Stimulated activated naive B cell treated with anti-CD40 and anti-IgM and Interleukin-4, amounts not matched to agents 10 μg/mL and 1 μg/mL and 100 μg/mL, for 72 hours (primary cell): ENCODE data around the gene HEBP1.

Experiments
- ATAC-seq, 2 donors: fragments of 150-1000 bp; cut with Tn5 transposase; replicated peaks; 2 replicates each; pipeline ENCODE4 v1.10.0; 2021; ENCODE audit warnings: moderate library complexity in 1 of 2
- DNase-seq: peaks from one replicate; pipeline ENCODE4 v3.0.0; 2021
- H3K27ac Mint-ChIP-seq: one replicate; pipeline ENCODE4 v1.8.0; 2022; ENCODE audit warnings: mild to moderate bottlenecking, mixed read lengths
- H3K27me3 Mint-ChIP-seq, 2 donors: one replicate each; pipeline ENCODE4 v1.8.0; 2022; ENCODE audit warnings: mixed read lengths in 2 of 2
- H3K36me3 Mint-ChIP-seq, 2 donors: one replicate each; pipeline ENCODE4 v1.8.0; 2022; ENCODE audit warnings: mixed read lengths in 2 of 2, mild to moderate bottlenecking in 1 of 2
- H3K4me1 Mint-ChIP-seq, 2 donors: one replicate each; pipeline ENCODE4 v1.8.0; 2022; ENCODE audit warnings: mixed read lengths in 2 of 2, mild to moderate bottlenecking in 1 of 2
- H3K4me3 Mint-ChIP-seq, 2 donors: one replicate each; pipeline ENCODE4 v1.8.0; 2022; ENCODE audit warnings: mild to moderate bottlenecking in 2 of 2, mixed read lengths in 2 of 2, moderate library complexity in 1 of 2
- H3K9me3 Mint-ChIP-seq, 2 donors: one replicate each; pipeline ENCODE4 v1.8.0; 2022; ENCODE audit warnings: mixed read lengths in 2 of 2, mild to moderate bottlenecking in 1 of 2

Gene HEBP1

GRCh38 chr12:13032164-13032563 is 32.1 kb upstream of the HEBP1 start:
- no peaks in the 10 kb centered on the region for H3K4me1 Mint-ChIP-seq
- ATAC-seq (no peak), DNase-seq (no peak)
- no peaks in the 10 kb centered on the region for H3K9me3 Mint-ChIP-seq
- no peak overlapping the region for H3K4me3 Mint-ChIP-seq
- H3K36me3 Mint-ChIP-seq = no peaks in the 10 kb centered on the region
- no peak overlapping the region for H3K27ac Mint-ChIP-seq
- no peaks in the 10 kb centered on the region for H3K27me3 Mint-ChIP-seq

DNA sequence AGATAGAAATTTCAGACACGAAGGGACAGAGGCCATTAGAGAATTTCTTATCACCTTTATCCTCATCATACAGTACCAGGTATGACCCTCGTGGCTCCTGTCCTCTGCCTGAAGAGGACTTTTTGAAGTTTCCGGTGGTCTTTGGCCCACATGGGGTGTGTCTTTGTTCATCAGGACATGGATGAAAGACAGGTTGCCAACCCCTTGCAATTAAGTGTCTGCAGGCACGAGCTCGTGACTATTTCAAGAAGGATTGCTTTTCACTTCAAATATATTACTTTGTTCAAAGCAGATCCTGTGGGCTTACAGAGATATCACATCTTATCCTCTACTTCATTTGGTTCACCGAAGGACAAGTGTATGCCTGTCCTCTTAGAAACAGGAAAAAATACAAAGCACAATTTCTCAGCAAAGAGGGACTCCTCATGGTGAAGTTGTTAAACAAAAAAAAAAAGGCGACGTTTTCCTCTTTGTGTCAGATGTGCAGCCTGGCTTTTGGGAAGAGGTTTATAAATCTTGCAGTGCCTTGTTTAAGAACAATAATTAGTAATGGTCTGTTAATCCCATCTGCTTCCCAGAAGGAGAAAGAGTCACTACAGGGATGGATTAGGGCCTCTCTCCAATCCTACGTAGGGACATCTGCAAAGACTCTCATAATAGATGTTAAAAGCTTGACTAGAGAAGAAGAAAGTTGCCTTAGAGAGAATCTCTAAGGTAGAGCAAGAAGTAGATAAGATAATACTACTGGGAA is 30.7 kb upstream of the HEBP1 start:
- no peaks in the 10 kb centered on the region for H3K36me3 Mint-ChIP-seq
- H3K27me3 Mint-ChIP-seq = peaks cover 0 to 6% of the 10 kb centered on the region in 2 donors
- H3K27ac Mint-ChIP-seq = no peak overlapping the region
- ATAC-seq (no peak), DNase-seq (no peak)
- H3K4me1 Mint-ChIP-seq = no peaks in the 10 kb centered on the region
- H3K4me3 Mint-ChIP-seq = no peak overlapping the region
- H3K9me3 Mint-ChIP-seq = no peaks in the 10 kb centered on the region

- no peaks in the 10 kb centered on the region for H3K9me3 Mint-ChIP-seq
- no peak overlapping the region for H3K4me3 Mint-ChIP-seq
- peaks cover 0 to 8% of the 10 kb centered on the region in 2 donors for H3K27me3 Mint-ChIP-seq
- no peaks in the 10 kb centered on the region for H3K4me1 Mint-ChIP-seq
- no peak for ATAC-seq
- no peaks in the 10 kb centered on the region for H3K36me3 Mint-ChIP-seq
- no peak for DNase-seq
- H3K27ac Mint-ChIP-seq = no peak overlapping the region
Measured at GRCh38 chr12:13028825-13029570, 28.9 kb upstream of the HEBP1 start.

DNA sequence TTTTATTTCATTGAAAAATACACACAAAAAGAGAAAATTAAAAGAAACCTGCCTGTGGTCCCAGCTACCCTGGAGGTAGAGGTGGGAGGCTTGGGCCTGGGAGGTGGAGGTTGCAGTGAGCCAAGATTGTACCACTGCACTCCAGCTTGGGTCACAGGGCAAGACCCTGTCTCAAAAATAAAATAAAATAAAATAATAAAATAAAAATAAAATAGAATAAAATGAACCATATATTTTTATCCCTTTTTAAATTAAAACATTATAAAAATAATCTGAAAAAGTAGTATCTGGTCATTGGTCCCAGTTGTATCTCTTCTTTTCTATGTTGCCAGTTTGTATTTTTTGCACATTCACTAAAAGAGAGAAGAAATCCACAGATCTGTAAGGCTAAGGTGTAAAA is 27.4 kb upstream of the HEBP1 start:
- no peak overlapping the region for H3K27ac Mint-ChIP-seq

DNA sequence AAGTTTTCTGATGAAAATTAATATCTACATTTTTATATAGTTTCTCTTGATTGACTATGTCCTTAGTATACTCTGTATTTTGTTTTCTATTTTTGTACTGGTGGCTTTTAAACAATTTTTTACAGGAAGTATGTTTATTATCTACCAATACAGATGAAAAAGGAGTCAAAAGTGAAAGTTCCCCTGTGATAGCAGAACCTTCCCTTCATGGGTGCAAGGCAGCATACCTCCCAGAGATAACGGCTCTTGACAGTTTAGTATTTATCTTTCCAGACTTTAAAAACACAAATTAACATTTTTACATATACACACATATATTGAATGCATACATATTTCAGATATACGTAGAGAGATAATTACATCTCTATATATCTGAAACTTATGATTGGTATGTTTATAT is 27.0 kb upstream of the HEBP1 start:
- Mint-ChIP-seq H3K4me1 (no peaks in the 10 kb centered on the region), H3K36me3 (no peaks in the 10 kb centered on the region), H3K27me3 (peaks cover 0 to 8% of the 10 kb centered on the region in 2 donors), H3K4me3 (no peak overlapping the region), H3K27ac (no peak overlapping the region), H3K9me3 (no peaks in the 10 kb centered on the region)
- DNase-seq (no peak), ATAC-seq (no peak)

More for the DNA sequence above, 27.4 kb upstream of the HEBP1 start:
- DNase-seq (no peak), ATAC-seq (no peak)
- Mint-ChIP-seq H3K4me1 (no peaks in the 10 kb centered on the region), H3K27me3 (peaks cover 0 to 8% of the 10 kb centered on the region in 2 donors), H3K36me3 (no peaks in the 10 kb centered on the region), H3K4me3 (no peak overlapping the region), H3K9me3 (no peaks in the 10 kb centered on the region)

GRCh38 chr12:13026286-13026685 is 26.2 kb upstream of the HEBP1 start:
- peaks cover 0 to 8% of the 10 kb centered on the region in 2 donors for H3K27me3 Mint-ChIP-seq
- ATAC-seq = no peak
- no peak for DNase-seq
- no peaks in the 10 kb centered on the region for H3K4me1 Mint-ChIP-seq
- H3K27ac Mint-ChIP-seq = no peak overlapping the region
- no peak overlapping the region for H3K4me3 Mint-ChIP-seq
- H3K36me3 Mint-ChIP-seq = no peaks in the 10 kb centered on the region
- no peaks in the 10 kb centered on the region for H3K9me3 Mint-ChIP-seq

DNA sequence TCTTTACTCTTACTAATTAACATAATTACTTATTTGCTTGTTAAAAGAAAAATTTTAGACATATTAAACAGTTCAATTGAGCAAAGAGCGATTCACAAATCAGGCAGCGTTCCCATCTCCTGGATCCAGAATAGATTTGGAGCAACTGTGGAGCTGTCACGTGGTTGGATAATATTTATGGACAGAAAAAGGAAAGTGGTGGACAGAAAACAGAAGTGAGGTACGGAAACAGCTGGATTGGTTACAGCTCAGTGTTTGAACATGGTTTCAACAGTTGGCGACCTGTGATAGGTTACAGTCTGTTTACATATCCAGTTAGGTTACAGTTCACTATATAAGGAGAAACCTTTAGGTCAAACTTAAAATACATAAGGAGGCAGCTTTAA is 24.5 kb upstream of the HEBP1 start:
- no peaks in the 10 kb centered on the region for H3K9me3 Mint-ChIP-seq
- ATAC-seq = no peak

GRCh38 chr12:13023811-13024530 is 23.9 kb upstream of the HEBP1 start:
- peak; percentile 51 to 64 for ATAC-seq
- no peaks in the 10 kb centered on the region for H3K4me1 Mint-ChIP-seq
- H3K27ac Mint-ChIP-seq = no peak overlapping the region
- no peak overlapping the region for H3K4me3 Mint-ChIP-seq
- H3K36me3 Mint-ChIP-seq = no peaks in the 10 kb centered on the region
- H3K9me3 Mint-ChIP-seq = no peaks in the 10 kb centered on the region
- no peak for DNase-seq
- H3K27me3 Mint-ChIP-seq = peaks cover 5 to 8% of the 10 kb centered on the region in 2 donors

More for the DNA sequence above, 24.5 kb upstream of the HEBP1 start:
- Mint-ChIP-seq H3K36me3 (no peaks in the 10 kb centered on the region), H3K27ac (no peak overlapping the region), H3K27me3 (peaks cover 4 to 8% of the 10 kb centered on the region in 2 donors), H3K4me1 (no peaks in the 10 kb centered on the region), H3K4me3 (no peak overlapping the region)
- DNase-seq = no peak

DNA sequence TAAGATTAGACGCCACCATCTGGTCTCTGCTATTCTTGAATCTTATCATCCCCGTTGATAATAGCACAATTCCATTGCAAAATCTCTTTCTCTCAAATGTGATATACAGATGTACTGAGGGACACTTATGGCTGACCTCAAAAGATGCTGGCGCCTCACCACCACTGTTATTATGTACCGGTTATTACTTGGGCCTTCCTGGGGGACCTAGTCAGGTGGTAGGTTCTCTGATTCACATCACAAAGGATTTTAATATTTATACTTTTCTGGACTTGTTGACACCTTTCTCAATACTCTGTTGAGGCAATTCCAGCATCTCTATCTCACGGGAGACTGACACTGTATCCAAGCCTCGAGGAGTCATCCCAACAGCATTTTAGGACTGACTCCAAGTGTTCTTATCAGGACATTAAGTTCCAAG is 22.8 kb upstream of the HEBP1 start:
- H3K4me1 Mint-ChIP-seq = no peaks in the 10 kb centered on the region
- H3K4me3 Mint-ChIP-seq = no peak overlapping the region
- H3K36me3 Mint-ChIP-seq = no peaks in the 10 kb centered on the region
- peaks cover 5 to 8% of the 10 kb centered on the region in 2 donors for H3K27me3 Mint-ChIP-seq
- H3K9me3 Mint-ChIP-seq = no peaks in the 10 kb centered on the region
- DNase-seq = no peak
- ATAC-seq = no peak
- H3K27ac Mint-ChIP-seq = no peak overlapping the region

GRCh38 chr12:13011098-13011497 is 11.0 kb upstream of the HEBP1 start:
- no peak for ATAC-seq
- no peak overlapping the region for H3K27ac Mint-ChIP-seq
- no peaks in the 10 kb centered on the region for H3K9me3 Mint-ChIP-seq
- H3K36me3 Mint-ChIP-seq = no peaks in the 10 kb centered on the region
- DNase-seq = no peak
- H3K27me3 Mint-ChIP-seq = peaks cover 0 to 9% of the 10 kb centered on the region in 2 donors
- H3K4me1 Mint-ChIP-seq = no peaks in the 10 kb centered on the region
- H3K4me3 Mint-ChIP-seq = no peak overlapping the region

DNA sequence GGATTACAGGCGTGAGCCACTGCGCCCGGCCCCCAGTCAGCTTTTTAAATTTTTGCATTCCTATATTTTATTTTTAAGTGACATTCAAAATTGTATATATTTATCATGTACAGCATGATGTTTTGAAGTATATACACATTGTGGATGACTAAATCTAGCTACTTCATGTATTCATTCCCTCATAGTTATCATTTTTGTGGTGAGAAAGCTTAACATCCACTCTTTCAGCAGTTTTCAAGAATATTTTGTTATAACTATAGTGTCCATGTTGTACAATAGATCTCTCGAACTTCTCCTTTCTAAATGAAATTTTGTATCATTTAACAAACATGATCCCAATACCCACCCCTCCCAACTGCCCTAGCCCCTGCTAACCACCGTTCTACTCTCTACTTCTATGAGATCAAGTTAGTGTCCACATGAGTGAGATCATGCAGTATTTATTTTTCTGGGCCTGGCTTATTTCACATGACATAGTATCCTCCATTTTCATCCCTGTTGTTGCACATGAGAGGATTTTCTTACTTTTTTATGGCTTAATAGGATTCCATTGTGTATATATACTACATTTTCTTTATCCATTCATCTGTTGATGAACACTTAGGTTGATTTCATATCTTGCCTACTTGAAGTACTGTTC is 8.8 kb upstream of the HEBP1 start:
- ATAC-seq = no peak
- H3K9me3 Mint-ChIP-seq = no peaks in the 10 kb centered on the region
- H3K27me3 Mint-ChIP-seq = no peaks in the 10 kb centered on the region
- H3K4me1 Mint-ChIP-seq = no peaks in the 10 kb centered on the region
- no peak for DNase-seq
- no peak overlapping the region for H3K27ac Mint-ChIP-seq
- H3K36me3 Mint-ChIP-seq = no peaks in the 10 kb centered on the region
- no peak overlapping the region for H3K4me3 Mint-ChIP-seq

GRCh38 chr12:13007496-13008233 is 7.6 kb upstream of the HEBP1 start:
- ATAC-seq = no peak
- peaks cover 0 to 1% of the 10 kb centered on the region in 2 donors for H3K27me3 Mint-ChIP-seq

DNA sequence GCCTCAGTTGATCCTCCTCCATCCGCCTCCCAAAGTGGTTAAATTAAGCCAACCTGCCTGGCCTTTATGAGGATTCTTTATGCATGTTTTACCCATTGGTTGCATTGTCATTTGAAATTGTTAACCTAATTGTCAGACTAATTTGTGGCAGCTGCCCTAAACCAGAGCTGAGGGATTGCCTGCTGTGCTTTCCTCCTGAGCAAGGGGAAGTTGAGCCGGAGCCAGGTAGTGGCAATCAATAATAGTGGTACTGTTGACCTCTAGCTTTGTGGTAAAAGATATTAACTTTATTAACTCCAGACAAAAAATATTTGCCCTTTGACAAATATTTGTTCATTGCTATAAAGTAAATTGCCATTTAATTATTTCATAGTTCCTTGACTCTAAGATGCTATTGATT is 5.6 kb upstream of the HEBP1 start:
- H3K9me3 Mint-ChIP-seq = no peaks in the 10 kb centered on the region
- DNase-seq (no peak), ATAC-seq (no peak)
- H3K36me3 Mint-ChIP-seq = no peaks in the 10 kb centered on the region
- H3K27ac Mint-ChIP-seq = no peak overlapping the region
- peaks cover 0 to 12% of the 10 kb centered on the region in 2 donors for H3K27me3 Mint-ChIP-seq
- H3K4me1 Mint-ChIP-seq = peaks cover 7 to 15% of the 10 kb centered on the region in 2 donors
- H3K4me3 Mint-ChIP-seq = no peak overlapping the region

More at GRCh38 chr12:13007496-13008233, 7.6 kb upstream of the HEBP1 start:
- DNase-seq = no peak
- Mint-ChIP-seq H3K4me3 (no peak overlapping the region), H3K27ac (no peak overlapping the region), H3K9me3 (no peaks in the 10 kb centered on the region), H3K36me3 (no peaks in the 10 kb centered on the region), H3K4me1 (no peaks in the 10 kb centered on the region)

DNA sequence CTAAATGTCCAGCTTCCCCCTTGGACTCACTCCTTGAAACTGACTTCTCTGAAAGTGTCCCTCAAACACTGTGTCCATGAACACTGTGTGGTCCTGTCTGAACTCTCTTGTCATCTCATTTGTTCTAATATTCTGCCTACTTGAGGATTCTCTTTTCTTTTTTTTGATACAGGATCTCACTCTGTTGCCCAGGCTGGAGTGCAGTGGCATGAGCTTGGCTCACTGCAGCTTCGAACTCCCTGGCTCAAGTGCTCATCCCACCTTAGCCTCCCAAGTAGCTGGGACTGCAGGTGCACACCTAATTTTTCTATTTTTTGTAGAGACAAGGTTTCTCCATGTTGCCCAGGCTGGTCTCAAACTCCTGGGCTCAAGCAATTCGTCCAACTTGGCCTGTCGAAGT is 4.9 kb upstream of the HEBP1 start:
- H3K27me3 Mint-ChIP-seq = peaks cover 0 to 12% of the 10 kb centered on the region in 2 donors
- no peaks in the 10 kb centered on the region for H3K9me3 Mint-ChIP-seq
- no peak overlapping the region for H3K4me3 Mint-ChIP-seq
- no peaks in the 10 kb centered on the region for H3K36me3 Mint-ChIP-seq
- DNase-seq (no peak), ATAC-seq (no peak)
- no peak overlapping the region for H3K27ac Mint-ChIP-seq
- peaks cover 9 to 17% of the 10 kb centered on the region in 2 donors for H3K4me1 Mint-ChIP-seq
